Sigmoid colon (tissue), 7 donors: ENCODE measurements around the gene ZNF850. TPM values are rescaled to one million over a fixed set of nuclear protein-coding genes. Genes with fewer than 3 reads are reported as not detected.
"Not testable (repeated sequence)": the region's sequence is repeated elsewhere in the genome, so short reads cannot be mapped to it uniquely, and the experiment has no call there.

ENCODE experiments used
- DNase-seq: peaks from one replicate; pipeline ENCODE4 v3.0.0-alpha.2; 2019
- H3K27ac ChIP-seq, 4 donors: fragments of 200-600 bp; sonication (generic); one replicate each; pipeline ENCODE4 v1.5.1; 2016 to 2019; ENCODE audit warnings: mild to moderate bottlenecking in 1 of 4
- H3K27me3 ChIP-seq, 3 donors: fragments of 200-600 bp; sonication (generic); one replicate each; pipeline ENCODE4 v1.5.1; 2019; ENCODE audit warnings: mild to moderate bottlenecking in 1 of 3
- H3K36me3 ChIP-seq, 4 donors: fragments of 200-600 bp; sonication (generic); one replicate each; pipeline ENCODE4 v1.5.1; 2016 to 2019
- H3K4me1 ChIP-seq, 4 donors: fragments of 200-600 bp; sonication (generic); one replicate each; pipeline ENCODE4 v1.5.1; 2017 to 2019
- H3K4me3 ChIP-seq, 4 donors: fragments of 200-600 bp; sonication (generic); one replicate each; pipeline ENCODE4 v1.5.1; 2017 to 2019; ENCODE audit warnings: mild to moderate bottlenecking in 2 of 4, moderate library complexity in 1 of 4
- H3K9me3 ChIP-seq, 4 donors: fragments of 200-600 bp in 3 of 4; sonication (generic) in 3 of 4; one replicate each; pipeline versions ENCODE4 v1.5.1 to v1.6.1; 2013 to 2019
- CTCF ChIP-seq, 4 experiments: fragments of 450-650 bp in 3 of 4; fragments of 200-600 bp in 1 of 4; IDR thresholded peaks; one replicate each; pipeline ENCODE4 v1.5.1; 2016 to 2019; ENCODE audit warnings: antibody characterized with exemption in 4 of 4, mild to moderate bottlenecking in 3 of 4, moderate library complexity in 2 of 4
- EP300 ChIP-seq, 4 donors: sonication (generic); formaldehyde crosslinking; IDR thresholded peaks; one replicate each; pipeline ENCODE4 v1.6.1; 2017; ENCODE audit warnings: antibody characterized with exemption in 4 of 4
- POLR2A ChIP-seq, 2 donors: fragments of 450-650 bp; IDR thresholded peaks; one replicate each; pipeline ENCODE4 v1.6.1; 2016; ENCODE audit warnings: antibody characterized with exemption in 2 of 2, mild to moderate bottlenecking in 2 of 2, moderate library complexity in 2 of 2
- POLR2AphosphoS5 ChIP-seq, 4 donors: sonication (generic); formaldehyde crosslinking; IDR thresholded peaks; one replicate each; pipeline ENCODE4 v1.6.1; 2017; ENCODE audit warnings: antibody characterized with exemption in 4 of 4
- WGBS, 2 donors: extraction: QIAGEN DNeasy Blood & Tissue Kit; methylation state at CpG; one replicate each; pipeline ENCODE4 v1.1.7; 2013; 5-methylcytosine and 5-hydroxymethylcytosine counted together
- intact Hi-C: fragments of 100-400 bp; cut with DNase I; formaldehyde crosslinking; loops from one replicate; pipeline ENCODE4 v1.15.1; 2023
- polyA plus RNA-seq, 3 donors: library from polyadenylated mRNA; stranded (reverse); fragments of 200-250 nt; gene quantifications; one replicate each; pipeline ENCODE4 v1.2.3, GENCODE V29; 2013
- total RNA-seq, 4 donors: library from RNA; depleted of rRNA; stranded (reverse); fragments of >200 nt; gene quantifications; one replicate each; pipeline ENCODE4 v1.1.0, GENCODE V29; 2016
- donor health status: healthy with polysubstance abuse.
- donor health status: Bipolar disorder and iron deficiency.
- donor health status: healthy.

Gene ZNF850
- total and polyA plus RNA-seq, 7 donors: 0.23 to 4.6 (median 2.2) TPM

GRCh38 chr19:36747750-36748149 is 24.9 kb downstream of the ZNF850 start:
- Histone ChIP-seq H3K4me3 (no peak overlapping the region), H3K27ac (no peak overlapping the region), H3K4me1 (no peaks in the 10 kb centered on the region), H3K27me3 (no peaks in the 10 kb centered on the region), H3K36me3 (peaks cover 11 to 83% (median 48%) of the 10 kb centered on the region in 4 donors), H3K9me3 (peaks cover 67 to 96% (median 80%) of the 10 kb centered on the region in 4 donors)
- TF ChIP-seq CTCF (IDR thresholded peaks at IDR 0.05): no peak
- no peak for DNase-seq
- intact Hi-C loops: no loop called here
- 97 to 98% methylated on average over 10 of the region's 10 CpGs for WGBS, 2 donors

GRCh38 chr19:36745870-36746269 is 26.7 kb downstream of the ZNF850 start:
- TF ChIP-seq CTCF (IDR thresholded peaks at IDR 0.05) (no peak), EP300 (IDR thresholded peaks at IDR 0.05) (no peak), POLR2A (IDR thresholded peaks at IDR 0.05) (no peak), POLR2AphosphoS5 (IDR thresholded peaks at IDR 0.05) (no peak)
- 97 to 98% methylated on average over 4 of the region's 4 CpGs for WGBS, 2 donors
- Histone ChIP-seq H3K36me3 (peaks cover 11 to 67% (median 41%) of the 10 kb centered on the region in 4 donors), H3K4me3 (no peak overlapping the region), H3K27ac (no peak overlapping the region), H3K27me3 (no peaks in the 10 kb centered on the region), H3K4me1 (no peaks in the 10 kb centered on the region), H3K9me3 (peaks cover 63 to 94% (median 77%) of the 10 kb centered on the region in 4 donors)
- intact Hi-C loops: no loop called here
- no peak for DNase-seq

GRCh38 chr19:36736166-36736565 is 36.4 kb downstream of the ZNF850 start:
- Histone ChIP-seq H3K9me3 (peaks cover 15 to 81% (median 60%) of the 10 kb centered on the region in 4 donors), H3K36me3 (peaks cover 0 to 40% (median 5%) of the 10 kb centered on the region in 4 donors)
- H3K4me1 ChIP-seq, H3K27ac ChIP-seq, DNase-seq, H3K27me3 ChIP-seq, H3K4me3 ChIP-seq, intact Hi-C loops: not testable (repeated sequence)
- WGBS, 2 donors: 73 to 81% methylated on average over 9 of the region's 9 CpGs

DNA sequence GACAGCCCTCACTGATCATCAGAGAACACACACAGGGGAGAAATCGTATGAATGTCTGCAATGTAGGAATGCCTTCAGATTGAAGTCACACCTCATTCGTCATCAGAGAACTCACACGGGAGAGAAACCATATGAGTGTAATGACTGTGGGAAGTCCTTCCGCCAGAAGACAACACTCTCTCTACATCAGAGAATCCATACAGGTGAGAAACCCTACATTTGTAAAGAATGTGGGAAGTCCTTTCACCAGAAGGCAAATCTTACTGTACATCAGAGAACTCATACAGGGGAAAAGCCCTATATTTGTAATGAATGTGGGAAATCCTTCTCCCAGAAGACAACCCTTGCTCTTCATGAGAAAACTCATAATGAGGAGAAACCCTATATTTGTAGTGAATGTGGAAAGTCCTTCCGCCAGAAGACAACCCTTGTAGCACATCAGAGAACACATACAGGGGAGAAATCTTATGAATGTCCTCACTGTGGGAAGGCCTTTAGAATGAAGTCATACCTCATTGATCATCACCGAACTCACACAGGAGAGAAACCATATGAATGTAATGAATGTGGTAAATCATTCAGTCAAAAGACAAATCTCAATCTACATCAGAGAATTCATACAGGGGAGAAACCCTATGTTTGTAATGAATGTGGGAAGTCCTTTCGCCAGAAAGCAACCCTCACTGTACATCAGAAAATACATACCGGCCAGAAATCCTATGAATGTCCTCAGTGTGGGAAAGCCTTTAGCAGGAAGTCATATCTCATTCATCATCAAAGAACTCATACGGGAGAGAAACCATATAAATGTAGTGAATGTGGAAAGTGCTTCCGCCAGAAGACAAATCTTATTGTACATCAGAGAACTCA is 52.7 kb downstream of the ZNF850 start:
- Histone ChIP-seq H3K4me1 (no peaks in the 10 kb centered on the region), H3K9me3 (peaks cover 50 to 96% (median 78%) of the 10 kb centered on the region in 4 donors), H3K27ac (no peak overlapping the region), H3K27me3 (no peaks in the 10 kb centered on the region), H3K36me3 (peaks cover 34 to 97% (median 63%) of the 10 kb centered on the region in 4 donors), H3K4me3 (no peak overlapping the region)
- no peak for DNase-seq
- intact Hi-C loops: no loop called here
- TF ChIP-seq POLR2A (IDR thresholded peaks at IDR 0.05): no peak
- no peak for TF ChIP-seq CTCF (IDR thresholded peaks at IDR 0.05)
- TF ChIP-seq EP300 (IDR thresholded peaks at IDR 0.05): no peak
- no peak for TF ChIP-seq POLR2AphosphoS5 (IDR thresholded peaks at IDR 0.05)
- 97 to 98% methylated on average over 10 of the region's 10 CpGs for WGBS, 2 donors

DNA sequence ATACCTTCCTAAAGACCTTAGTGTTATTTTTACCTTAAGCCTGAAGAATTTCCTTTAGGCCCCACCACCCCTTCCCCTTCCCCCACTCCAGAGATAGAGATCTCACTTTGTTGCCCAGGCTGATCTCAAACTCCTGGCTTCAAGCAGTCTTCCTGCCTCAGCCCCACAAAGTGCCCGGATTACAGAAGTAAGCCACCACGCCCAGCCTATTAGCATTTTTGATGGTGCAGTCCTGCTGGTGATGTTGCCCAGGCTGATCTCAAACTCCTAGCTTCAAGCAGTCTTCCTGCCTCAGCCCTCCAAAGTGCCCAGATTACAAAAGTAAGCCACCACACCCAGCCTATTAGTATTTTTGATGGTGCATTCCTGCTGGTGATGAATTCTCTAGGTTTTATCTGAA is 63.2 kb downstream of the ZNF850 start:
- Histone ChIP-seq H3K4me3 (no peak overlapping the region), H3K9me3 (peaks cover 23 to 85% (median 67%) of the 10 kb centered on the region in 4 donors), H3K27me3 (no peaks in the 10 kb centered on the region), H3K4me1 (no peaks in the 10 kb centered on the region), H3K27ac (no peak overlapping the region), H3K36me3 (peaks cover 14 to 58% (median 40%) of the 10 kb centered on the region in 4 donors)
- WGBS, 2 donors: 93 to 98% methylated on average over 2 of the region's 2 CpGs
- TF ChIP-seq EP300 (IDR thresholded peaks at IDR 0.05): no peak
- no peak for TF ChIP-seq POLR2A (IDR thresholded peaks at IDR 0.05)
- no peak for TF ChIP-seq CTCF (IDR thresholded peaks at IDR 0.05)
- TF ChIP-seq POLR2AphosphoS5 (IDR thresholded peaks at IDR 0.05): no peak
- DNase-seq: no peak
- intact Hi-C loops: no loop called here
